Loucy (cell line): ENCODE measurements around the gene WLS.

Experiments used
- H2AFZ ChIP-seq: fragments of 200-600 bp; sonication (generic); 2 replicates; pipeline ENCODE4 v1.6.0; 2016; ENCODE audit warnings: antibody characterized with exemption, mild to moderate bottlenecking, low read length, moderate library complexity
- H3F3A ChIP-seq: fragments of 200-600 bp; 2 replicates; pipeline ENCODE4 v1.6.0; 2016; ENCODE audit warnings: antibody characterized with exemption, low read depth, mild to moderate bottlenecking
- H3K27me3 ChIP-seq: fragments of 200-600 bp; sonication (generic); 2 replicates; pipeline ENCODE4 v1.6.1; 2014; ENCODE audit warnings: low read length, mild to moderate bottlenecking; ENCODE audit not compliant: insufficient read depth, poor library complexity, severe bottlenecking
- H3K36me3 ChIP-seq: fragments of 200-600 bp; sonication (generic); 2 replicates; pipeline ENCODE4 v1.6.1; 2016; ENCODE audit warnings: low read length; ENCODE audit not compliant: insufficient read depth
- H3K4me1 ChIP-seq: fragments of 200-600 bp; sonication (generic); 2 replicates; pipeline ENCODE4 v1.5.1; 2014; ENCODE audit warnings: low read length, mild to moderate bottlenecking; ENCODE audit not compliant: insufficient read depth, poor library complexity, severe bottlenecking
- H3K4me2 ChIP-seq: fragments of 200-600 bp; sonication (generic); 2 replicates; pipeline ENCODE4 v1.6.0; 2014; ENCODE audit warnings: antibody characterized with exemption, low read length, low read depth, mild to moderate bottlenecking; ENCODE audit not compliant: poor library complexity, severe bottlenecking
- H3K4me3 ChIP-seq: fragments of 200-600 bp; sonication (generic); 2 replicates; pipeline ENCODE4 v1.5.1; 2014; ENCODE audit warnings: low read length, mild to moderate bottlenecking, mixed read lengths; ENCODE audit not compliant: poor library complexity, severe bottlenecking
- H3K79me2 ChIP-seq: fragments of 200-600 bp; sonication (generic); 2 replicates; pipeline ENCODE4 v1.6.1; 2014; ENCODE audit warnings: low read length; ENCODE audit not compliant: insufficient read depth
- H3K9ac ChIP-seq: fragments of 200-600 bp; sonication (generic); 2 replicates; pipeline ENCODE4 v1.6.0; 2014; ENCODE audit warnings: mild to moderate bottlenecking, low read depth, low read length, moderate library complexity; ENCODE audit not compliant: poor library complexity, severe bottlenecking
- H3K9me2 ChIP-seq: fragments of 200-600 bp; sonication (generic); replicated peaks from 2 replicates; pipeline ENCODE4 v1.6.1; 2016; ENCODE audit warnings: low read depth, low read length, mixed read lengths
- H3K9me3 ChIP-seq: fragments of 200-600 bp; sonication (generic); 2 replicates; pipeline ENCODE4 v1.6.1; 2014; ENCODE audit warnings: mild to moderate bottlenecking, antibody characterized with exemption, low read length, low read depth; ENCODE audit not compliant: insufficient read depth
- H4K20me1 ChIP-seq: fragments of 200-600 bp; sonication (generic); 2 replicates; pipeline ENCODE4 v1.6.0; 2014; ENCODE audit warnings: antibody characterized with exemption, low read length, mild to moderate bottlenecking; ENCODE audit not compliant: insufficient read depth, poor library complexity, severe bottlenecking
- CTCF ChIP-seq: fragments of 200-600 bp; sonication (generic); conservative IDR thresholded peaks from 2 replicates; pipeline ENCODE4 v1.5.1; 2014; ENCODE audit warnings: mild to moderate bottlenecking, antibody characterized with exemption, low read length
- EZH2phosphoT487 ChIP-seq: fragments of 200-600 bp; IDR thresholded peaks from 2 replicates; pipeline ENCODE4 v1.6.1; 2018; ENCODE audit warnings: antibody characterized with exemption, mild to moderate bottlenecking, moderate library complexity, borderline replicate concordance

WLS gene

GRCh38 chr1:68087184-68087583 is 145.1 kb downstream of the WLS start:
- Histone ChIP-seq H4K20me1 (no peaks in the 10 kb centered on the region), H3K9ac (no peak overlapping the region), H3K4me1 (no peaks in the 10 kb centered on the region), H3F3A (no peaks in the 10 kb centered on the region), H3K4me2 (no peak overlapping the region), H3K79me2 (no peaks in the 10 kb centered on the region), H3K9me3 (no peaks in the 10 kb centered on the region), H3K36me3 (no peaks in the 10 kb centered on the region), H3K9me2 (no peaks in the 10 kb centered on the region), H3K27me3 (no peaks in the 10 kb centered on the region), H2AFZ (no peak overlapping the region), H3K4me3 (no peak overlapping the region)
- TF ChIP-seq EZH2phosphoT487 (no peak), CTCF (no peak)

GRCh38 chr1:68085752-68086151 is 146.6 kb downstream of the WLS start:
- no peaks in the 10 kb centered on the region for H3K27me3 ChIP-seq
- no peak overlapping the region for H2AFZ ChIP-seq
- no peaks in the 10 kb centered on the region for H3K9me3 ChIP-seq
- no peak overlapping the region for H3K9ac ChIP-seq
- H4K20me1 ChIP-seq = no peaks in the 10 kb centered on the region
- no peak overlapping the region for H3K4me3 ChIP-seq
- no peaks in the 10 kb centered on the region for H3K36me3 ChIP-seq
- H3K79me2 ChIP-seq = no peaks in the 10 kb centered on the region
- no peaks in the 10 kb centered on the region for H3F3A ChIP-seq
- no peaks in the 10 kb centered on the region; the same call in 1 of the 2 replicates for H3K9me2 ChIP-seq
- no peak overlapping the region for H3K4me2 ChIP-seq
- no peaks in the 10 kb centered on the region for H3K4me1 ChIP-seq
- TF ChIP-seq EZH2phosphoT487 (no peak), CTCF (no peak)

- H2AFZ ChIP-seq = no peak overlapping the region
- H3K4me1 ChIP-seq = no peaks in the 10 kb centered on the region
- H3K4me3 ChIP-seq = no peak overlapping the region
- no peaks in the 10 kb centered on the region for H3K36me3 ChIP-seq
- no peaks in the 10 kb centered on the region for H3K9me3 ChIP-seq
- no peak overlapping the region for H3K4me2 ChIP-seq
- H3K79me2 ChIP-seq = no peaks in the 10 kb centered on the region
- H3K27me3 ChIP-seq = no peaks in the 10 kb centered on the region
- no peaks in the 10 kb centered on the region for H4K20me1 ChIP-seq
- H3K9ac ChIP-seq = no peak overlapping the region
- no peaks in the 10 kb centered on the region for H3F3A ChIP-seq
- TF ChIP-seq EZH2phosphoT487 (no peak), CTCF (no peak)
- no peaks in the 10 kb centered on the region; the same call in 1 of the 2 replicates for H3K9me2 ChIP-seq
Observed at GRCh38 chr1:68083686-68084085, 148.6 kb downstream of the WLS start.
